IMR-90 (cell line): ENCODE measurements around the gene NREP.

Experiments used
- MAZ ChIP-seq: IDR thresholded peaks from 2 replicates; pipeline ENCODE4 v1.6.1; 2012; ENCODE audit warnings: low read depth, mild to moderate bottlenecking, low read length, improper control_type of control experiment, moderate library complexity, borderline replicate concordance
- MXI1 ChIP-seq: IDR thresholded peaks from 2 replicates; pipeline ENCODE4 v1.6.1; 2012; ENCODE audit warnings: low read depth, mild to moderate bottlenecking, low read length, moderate library complexity, borderline replicate concordance
- NFE2L2 ChIP-seq: fragments of 150-350 bp; IDR thresholded peaks from 2 replicates; pipeline ENCODE4 v1.6.1; 2016; ENCODE audit warnings: low read depth, mild to moderate bottlenecking, low read length
- POLR2A ChIP-seq: IDR thresholded peaks from 2 replicates; pipeline ENCODE4 v1.6.1; 2012; ENCODE audit warnings: mild to moderate bottlenecking, low read depth, low read length
- RAD21 ChIP-seq: IDR thresholded peaks from 2 replicates; pipeline ENCODE4 v1.6.1; 2012; ENCODE audit warnings: low read length, improper control_type of control experiment
- SMC3 ChIP-seq: fragments of 150-350 bp; IDR thresholded peaks from 2 replicates; pipeline ENCODE4 v1.6.1; 2016; ENCODE audit warnings: low read depth, mild to moderate bottlenecking, antibody characterized with exemption, low read length, moderate library complexity
- TF ChIP-seq, protein P1 (sequence below): conservative IDR thresholded peaks from 2 replicates; pipeline ENCODE4 v1.5.1; 2012; ENCODE audit warnings: mild to moderate bottlenecking, low read depth, low read length, improper control_type of control experiment
- TF ChIP-seq, protein P2 (sequence below): fragments of 150-350 bp; IDR thresholded peaks from 2 replicates; pipeline ENCODE4 v1.6.1; 2016; ENCODE audit warnings: low read depth, mild to moderate bottlenecking, low read length, moderate library complexity, borderline replicate concordance

DNA sequence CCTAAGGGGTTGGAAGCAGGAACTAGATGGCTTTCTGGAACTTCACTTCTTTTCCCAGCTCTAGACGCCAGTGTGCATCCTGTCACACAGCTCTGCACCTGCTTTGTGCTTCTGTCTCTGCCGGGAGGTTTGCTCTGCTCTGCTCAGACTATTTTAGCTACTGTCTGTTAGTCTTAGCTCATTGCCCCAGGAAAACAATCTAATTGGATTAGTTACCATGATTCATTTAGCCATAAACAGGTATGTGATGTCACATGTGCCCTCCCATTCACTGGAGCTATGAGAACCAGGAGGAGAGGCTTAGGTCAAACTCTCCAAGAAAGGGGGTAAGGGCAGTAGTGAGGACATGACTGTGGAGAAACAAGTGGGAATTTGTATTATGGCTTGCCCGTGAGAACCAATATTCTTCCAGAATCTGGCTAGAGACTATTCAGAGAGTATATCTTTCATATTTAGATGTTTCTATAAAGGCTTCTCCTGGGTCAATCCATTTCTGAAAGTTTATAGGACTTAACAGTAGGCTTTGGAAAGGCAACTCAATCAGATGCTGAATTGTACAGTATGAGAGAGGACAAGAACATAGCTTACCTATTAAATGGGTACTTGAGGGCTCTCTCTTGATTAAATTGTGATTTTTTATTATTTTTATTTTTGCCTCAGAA is 22.4 kb upstream of the NREP start:
- TF ChIP-seq, protein P1, sequence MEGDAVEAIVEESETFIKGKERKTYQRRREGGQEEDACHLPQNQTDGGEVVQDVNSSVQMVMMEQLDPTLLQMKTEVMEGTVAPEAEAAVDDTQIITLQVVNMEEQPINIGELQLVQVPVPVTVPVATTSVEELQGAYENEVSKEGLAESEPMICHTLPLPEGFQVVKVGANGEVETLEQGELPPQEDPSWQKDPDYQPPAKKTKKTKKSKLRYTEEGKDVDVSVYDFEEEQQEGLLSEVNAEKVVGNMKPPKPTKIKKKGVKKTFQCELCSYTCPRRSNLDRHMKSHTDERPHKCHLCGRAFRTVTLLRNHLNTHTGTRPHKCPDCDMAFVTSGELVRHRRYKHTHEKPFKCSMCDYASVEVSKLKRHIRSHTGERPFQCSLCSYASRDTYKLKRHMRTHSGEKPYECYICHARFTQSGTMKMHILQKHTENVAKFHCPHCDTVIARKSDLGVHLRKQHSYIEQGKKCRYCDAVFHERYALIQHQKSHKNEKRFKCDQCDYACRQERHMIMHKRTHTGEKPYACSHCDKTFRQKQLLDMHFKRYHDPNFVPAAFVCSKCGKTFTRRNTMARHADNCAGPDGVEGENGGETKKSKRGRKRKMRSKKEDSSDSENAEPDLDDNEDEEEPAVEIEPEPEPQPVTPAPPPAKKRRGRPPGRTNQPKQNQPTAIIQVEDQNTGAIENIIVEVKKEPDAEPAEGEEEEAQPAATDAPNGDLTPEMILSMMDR: no peak
- TF ChIP-seq, protein P2, sequence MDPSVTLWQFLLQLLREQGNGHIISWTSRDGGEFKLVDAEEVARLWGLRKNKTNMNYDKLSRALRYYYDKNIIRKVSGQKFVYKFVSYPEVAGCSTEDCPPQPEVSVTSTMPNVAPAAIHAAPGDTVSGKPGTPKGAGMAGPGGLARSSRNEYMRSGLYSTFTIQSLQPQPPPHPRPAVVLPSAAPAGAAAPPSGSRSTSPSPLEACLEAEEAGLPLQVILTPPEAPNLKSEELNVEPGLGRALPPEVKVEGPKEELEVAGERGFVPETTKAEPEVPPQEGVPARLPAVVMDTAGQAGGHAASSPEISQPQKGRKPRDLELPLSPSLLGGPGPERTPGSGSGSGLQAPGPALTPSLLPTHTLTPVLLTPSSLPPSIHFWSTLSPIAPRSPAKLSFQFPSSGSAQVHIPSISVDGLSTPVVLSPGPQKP: no peak
- TF ChIP-seq POLR2A (no peak), SMC3 (no peak), NFE2L2 (no peak), MXI1 (no peak), RAD21 (no peak), MAZ (no peak)
